K562 (cell line): ENCODE measurements around the gene RIMKLA. TPM values are rescaled to one million over a fixed set of nuclear protein-coding genes. Genes with fewer than 3 reads are reported as not detected.

Source experiments
- ATF1 ChIP-seq, 2 experiments: fragments of 450-650 bp in 1 of 2; IDR thresholded peaks; 2 replicates each; pipeline ENCODE4 v1.6.1; 2016; ENCODE audit warnings: missing compliant biosample characterization in 1 of 2, missing genetic modification characterization in 1 of 2
- CREM ChIP-seq: IDR thresholded peaks from 2 replicates; pipeline ENCODE4 v1.6.1; 2014; ENCODE audit warnings: antibody characterized with exemption, low read depth
- CTBP1 ChIP-seq: fragments of 450-650 bp; IDR thresholded peaks from 2 replicates; pipeline ENCODE4 v1.6.1; 2016; ENCODE audit warnings: borderline replicate concordance
- ELF1 ChIP-seq: fragments of 200-800 bp; sonication (Bioruptor generic); IDR thresholded peaks from 2 replicates; pipeline ENCODE4 v1.6.1; 2016; ENCODE audit warnings: missing genetic modification characterization, missing compliant biosample characterization
- GTF2A2 ChIP-seq: IDR thresholded peaks from 2 replicates; pipeline ENCODE4 v1.6.1; 2016; ENCODE audit warnings: mild to moderate bottlenecking, missing genetic modification characterization, missing compliant biosample characterization
- MCM5 ChIP-seq: fragments of 450-650 bp; IDR thresholded peaks from 2 replicates; pipeline ENCODE4 v1.6.1; 2016; ENCODE audit warnings: low read depth
- NFIC ChIP-seq: fragments of 450-650 bp; IDR thresholded peaks from 2 replicates; pipeline ENCODE4 v1.6.1; 2017; ENCODE audit warnings: mild to moderate bottlenecking, inconsistent platforms
- NR3C1 ChIP-seq: sonication (generic); formaldehyde crosslinking; IDR thresholded peaks from 2 replicates; pipeline ENCODE4 v1.8.1; 2022; ENCODE audit warnings: missing genetic modification reagents
- NRF1 ChIP-seq, 2 experiments: fragments of 450-650 bp; IDR thresholded peaks in 1 of 2; conservative IDR thresholded peaks in 1 of 2; 2 replicates each; pipeline ENCODE4 v1.6.1; 2014; ENCODE audit warnings: mild to moderate bottlenecking in 2 of 2
- REST ChIP-seq, 2 experiments: fragments of 450-650 bp; formaldehyde crosslinking in 1 of 2; IDR thresholded peaks; 2 replicates each; pipeline versions ENCODE4 v1.4.0 to v1.6.1; 2014 to 2020; ENCODE audit warnings: mild to moderate bottlenecking in 2 of 2, borderline replicate concordance in 1 of 2, low read depth in 1 of 2
- TCF7L2 ChIP-seq: fragments of 150-350 bp; IDR thresholded peaks from 2 replicates; pipeline ENCODE4 v1.6.1; 2016; ENCODE audit warnings: low read depth, mild to moderate bottlenecking, low read length, moderate library complexity
- TFE3 ChIP-seq: fragments of 450-650 bp; formaldehyde crosslinking; IDR thresholded peaks from 2 replicates; pipeline ENCODE4 v1.4.0; 2020; ENCODE audit warnings: mild to moderate bottlenecking, mixed read lengths
- YBX1 ChIP-seq: fragments of 450-650 bp; IDR thresholded peaks from 2 replicates; pipeline ENCODE4 v1.7.1; 2016; ENCODE audit warnings: mild to moderate bottlenecking
- ZBTB43 ChIP-seq: sonication (generic); formaldehyde crosslinking; IDR thresholded peaks from 2 replicates; pipeline ENCODE4 v1.8.0; 2023; ENCODE audit warnings: mild to moderate bottlenecking, missing genetic modification reagents
- ZNF23 ChIP-seq: fragments of 250-450 bp; sonication (Bioruptor Pico); IDR thresholded peaks from 2 replicates; pipeline ENCODE4 v1.4.0; 2020; ENCODE audit warnings: mild to moderate bottlenecking
- ZNF24 ChIP-seq: fragments of 450-650 bp; IDR thresholded peaks from 2 replicates; pipeline ENCODE4 v1.6.1; 2016
- ZNF316 ChIP-seq: fragments of 450-650 bp; IDR thresholded peaks from 2 replicates; pipeline ENCODE4 v1.6.1; 2016
- ZNF445 ChIP-seq: fragments of 250-450 bp; sonication (Bioruptor Pico); IDR thresholded peaks from 2 replicates; pipeline ENCODE4 v1.4.0; 2020; ENCODE audit warnings: low read depth, mild to moderate bottlenecking, moderate library complexity
- polyA plus RNA-seq, 8 experiments: library from polyadenylated mRNA; depleted of rRNA in 4 of 8; stranded (reverse) in 5 of 8; unstranded in 3 of 8; fragments of >200 nt; fragmentation: Nextera tagmentation in 2 of 8; fragmentation: Illumina TruSeq in 1 of 8; extraction: Ambion mirVana in 2 of 8; extraction: Trizol in 1 of 8; gene quantifications; 2 replicates each; pipeline versions ENCODE4 v1.2.1 to v1.2.3, GENCODE V29; 2011 to 2014; ENCODE audit warnings: inconsistent platforms in 1 of 8, missing spikeins in 1 of 8
- total RNA-seq, 7 experiments: library from RNA; depleted of rRNA in 6 of 7; stranded (reverse); fragments of >200 nt in 6 of 7; fragmentation: Illumina TruSeq in 2 of 7; extraction: Trizol in 2 of 7; gene quantifications; 2 replicates each; pipeline versions ENCODE4 v1.2.1 to v1.2.3, GENCODE V29; 2011 to 2021; ENCODE audit warnings: low replicate concordance in 1 of 7

RIMKLA gene
- total and polyA plus RNA-seq, 9 of the 15 experiments (the other 6 are each of a cell fraction or from before 2014, with no cell fraction given): 0.02 TPM; not detected in 8

GRCh38 chr1:42335050-42335808 is 45.4 kb upstream of the RIMKLA start, which contains the start of gene FOXJ3 (continued):
- TF ChIP-seq TFE3 (no peak), ATF1 (CRISPR knock-in tag; IDR thresholded peaks at IDR 0.05) (peak; percentile 89), ATF1 (tag; IDR thresholded peaks at IDR 0.05) (peak; percentile 96), ZBTB43 (CRISPR knock-in tag) (peak; percentile 64; the same call in 1 of the 2 replicates), MCM5 (no peak), ZNF23 (CRISPR knock-in tag) (no peak), TCF7L2 (no peak), NFIC (peak; percentile 50), ZNF316 (peak; percentile 22; the same call in 1 of the 2 replicates), ELF1 (tag) (peak; percentile 90), REST (IDR thresholded peaks at IDR 0.05; ENCODE audit: borderline replicate concordance) (peak; percentile 67), REST (CRISPR knock-in tag; IDR thresholded peaks at IDR 0.05; ENCODE audit: low read depth) (no peak), GTF2A2 (peak; percentile 64; the same call in 1 of the 2 replicates), NR3C1 (CRISPR knock-in tag) (0 out of 2 replicates have a peak, but pooled peaks have one; percentile 55), ZNF445 (CRISPR knock-in tag) (no peak), CTBP1 (peak; percentile 93), NRF1 (conservative IDR thresholded peaks at IDR 0.05 in 1 of 2, IDR thresholded peaks at IDR 0.05 in 1 of 2) (peak; percentile 77 to 83), CREM (peak; percentile 97), ZNF24 (peak; percentile 77), YBX1 (no peak)
